HepG2 (cell line): ENCODE measurements around the gene FETUB. TPM values are rescaled to one million over a fixed set of nuclear protein-coding genes. Genes with fewer than 3 reads are reported as not detected.

Source experiments
- HNRNPK ChIP-seq: fragments of 200-400 bp; formaldehyde crosslinking; IDR thresholded peaks from 2 replicates; pipeline ENCODE4 v1.6.1; 2018; ENCODE audit warnings: low read length, low read depth, moderate library complexity, mild to moderate bottlenecking; ENCODE audit not compliant: poor library complexity, severe bottlenecking
- NAIF1 ChIP-seq: sonication (generic); formaldehyde crosslinking; IDR thresholded peaks from 2 replicates; pipeline ENCODE4 v1.5.0; 2020; ENCODE audit warnings: mild to moderate bottlenecking, missing genetic modification reagents, borderline replicate concordance
- PAX8 ChIP-seq: sonication (generic); formaldehyde crosslinking; IDR thresholded peaks from 2 replicates; pipeline ENCODE4 v1.8.0; 2022; ENCODE audit warnings: mild to moderate bottlenecking, missing genetic modification reagents, borderline replicate concordance
- RBFOX2 ChIP-seq: fragments of 200-400 bp; formaldehyde crosslinking; IDR thresholded peaks from 2 replicates; pipeline ENCODE4 v1.6.1; 2017; ENCODE audit warnings: low read depth, mild to moderate bottlenecking, low read length
- STAT5B ChIP-seq: sonication (generic); formaldehyde crosslinking; IDR thresholded peaks from 2 replicates; pipeline ENCODE4 v1.4.0; 2020; ENCODE audit warnings: missing genetic modification reagents
- TCF12 ChIP-seq, 2 experiments: fragments of 450-650 bp in 1 of 2; sonication (generic) in 1 of 2; formaldehyde crosslinking in 1 of 2; IDR thresholded peaks; 2 replicates each; pipeline versions ENCODE4 v1.6.1 to v1.8.0; 2017 to 2022; ENCODE audit warnings: antibody characterized with exemption in 1 of 2, mild to moderate bottlenecking in 1 of 2, missing genetic modification reagents in 1 of 2, moderate library complexity in 1 of 2
- polyA plus RNA-seq, 8 experiments: library from polyadenylated mRNA; depleted of rRNA in 3 of 8; stranded (reverse) in 7 of 8; unstranded in 1 of 8; fragments of >200 nt; fragmentation: Illumina TruSeq in 4 of 8; extraction: Trizol in 4 of 8; gene quantifications; 2 replicates each; pipeline versions ENCODE4 v1.2.1 to v1.2.3, GENCODE V29; 2011 to 2016; ENCODE audit warnings: low read depth in 4 of 8, missing spikeins in 1 of 8, mixed read lengths in 1 of 8; ENCODE audit not compliant: insufficient read depth in 1 of 8
- total RNA-seq, 5 experiments: library from RNA; depleted of rRNA; stranded (reverse); fragments of >200 nt; fragmentation: Illumina TruSeq; extraction: Trizol; gene quantifications; 2 replicates each; pipeline ENCODE4 v1.2.3, GENCODE V29; 2016; ENCODE audit warnings: low read depth in 1 of 5
- TF ChIP-seq, protein P1 (sequence below): IDR thresholded peaks from 2 replicates; pipeline ENCODE4 v1.6.1; 2016; ENCODE audit warnings: control low read depth
- TF ChIP-seq, protein P2 (sequence below): sonication (generic); formaldehyde crosslinking; IDR thresholded peaks from 2 replicates; pipeline ENCODE4 v1.4.0; 2020; ENCODE audit warnings: missing genetic modification reagents, mild to moderate bottlenecking, borderline replicate concordance
- TF ChIP-seq, protein P3 (sequence below): sonication (generic); formaldehyde crosslinking; IDR thresholded peaks from 2 replicates; pipeline ENCODE4 v1.4.0; 2020; ENCODE audit warnings: mild to moderate bottlenecking, missing genetic modification reagents, borderline replicate concordance
- TF ChIP-seq, protein P4 (sequence below): sonication (generic); formaldehyde crosslinking; IDR thresholded peaks from 2 replicates; pipeline ENCODE4 v1.5.1; 2020; ENCODE audit warnings: missing genetic modification reagents, mild to moderate bottlenecking, borderline replicate concordance
- TF ChIP-seq, protein P5 (sequence below): sonication (generic); formaldehyde crosslinking; IDR thresholded peaks from 2 replicates; pipeline ENCODE4 v1.5.1; 2020; ENCODE audit warnings: missing genetic modification reagents, mild to moderate bottlenecking, borderline replicate concordance
- TF ChIP-seq, protein P6 (sequence below): sonication (generic); formaldehyde crosslinking; conservative IDR thresholded peaks from 2 replicates; pipeline ENCODE4 v1.4.0; 2020; ENCODE audit warnings: mild to moderate bottlenecking, missing genetic modification reagents, moderate library complexity

FETUB gene
- total and polyA plus RNA-seq, 2 of the 13 experiments (the other 11 are each of a cell fraction or from before 2014, with no cell fraction given) = 2.1 to 4.4 TPM

DNA sequence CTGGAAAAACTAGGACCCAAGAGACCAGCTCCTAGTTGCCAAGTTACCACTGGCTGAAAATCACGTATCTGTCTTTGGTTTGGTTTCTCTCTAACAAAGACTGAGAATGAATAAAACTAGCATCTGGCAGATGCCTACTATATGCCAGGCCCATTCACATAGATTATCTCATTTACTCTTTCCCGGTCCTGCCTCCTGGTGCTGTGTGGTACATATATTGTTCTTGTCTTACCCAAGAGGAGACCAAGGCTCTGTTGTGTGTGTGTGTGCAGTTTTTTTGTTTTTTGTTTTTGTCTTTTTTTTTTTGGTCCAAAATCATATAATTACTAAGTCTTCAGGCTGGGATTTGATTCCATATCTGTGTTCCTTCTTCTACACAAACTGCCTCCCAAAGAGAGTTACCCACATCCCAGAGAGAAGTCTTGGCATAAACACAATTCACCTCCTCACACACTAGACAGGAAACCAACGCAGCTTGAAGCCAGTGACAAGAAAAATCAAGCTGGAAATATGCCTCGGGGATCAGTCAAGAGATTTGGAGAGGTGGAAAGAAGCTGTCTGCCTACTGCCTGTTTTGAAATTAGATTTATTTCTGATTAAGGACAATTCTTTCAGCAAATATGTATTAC, 26.4 kb upstream of the FETUB start (continued):
- TF ChIP-seq, protein P1, sequence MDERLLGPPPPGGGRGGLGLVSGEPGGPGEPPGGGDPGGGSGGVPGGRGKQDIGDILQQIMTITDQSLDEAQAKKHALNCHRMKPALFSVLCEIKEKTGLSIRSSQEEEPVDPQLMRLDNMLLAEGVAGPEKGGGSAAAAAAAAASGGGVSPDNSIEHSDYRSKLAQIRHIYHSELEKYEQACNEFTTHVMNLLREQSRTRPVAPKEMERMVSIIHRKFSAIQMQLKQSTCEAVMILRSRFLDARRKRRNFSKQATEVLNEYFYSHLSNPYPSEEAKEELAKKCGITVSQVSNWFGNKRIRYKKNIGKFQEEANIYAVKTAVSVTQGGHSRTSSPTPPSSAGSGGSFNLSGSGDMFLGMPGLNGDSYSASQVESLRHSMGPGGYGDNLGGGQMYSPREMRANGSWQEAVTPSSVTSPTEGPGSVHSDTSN = no peak
- TF ChIP-seq, protein P2, sequence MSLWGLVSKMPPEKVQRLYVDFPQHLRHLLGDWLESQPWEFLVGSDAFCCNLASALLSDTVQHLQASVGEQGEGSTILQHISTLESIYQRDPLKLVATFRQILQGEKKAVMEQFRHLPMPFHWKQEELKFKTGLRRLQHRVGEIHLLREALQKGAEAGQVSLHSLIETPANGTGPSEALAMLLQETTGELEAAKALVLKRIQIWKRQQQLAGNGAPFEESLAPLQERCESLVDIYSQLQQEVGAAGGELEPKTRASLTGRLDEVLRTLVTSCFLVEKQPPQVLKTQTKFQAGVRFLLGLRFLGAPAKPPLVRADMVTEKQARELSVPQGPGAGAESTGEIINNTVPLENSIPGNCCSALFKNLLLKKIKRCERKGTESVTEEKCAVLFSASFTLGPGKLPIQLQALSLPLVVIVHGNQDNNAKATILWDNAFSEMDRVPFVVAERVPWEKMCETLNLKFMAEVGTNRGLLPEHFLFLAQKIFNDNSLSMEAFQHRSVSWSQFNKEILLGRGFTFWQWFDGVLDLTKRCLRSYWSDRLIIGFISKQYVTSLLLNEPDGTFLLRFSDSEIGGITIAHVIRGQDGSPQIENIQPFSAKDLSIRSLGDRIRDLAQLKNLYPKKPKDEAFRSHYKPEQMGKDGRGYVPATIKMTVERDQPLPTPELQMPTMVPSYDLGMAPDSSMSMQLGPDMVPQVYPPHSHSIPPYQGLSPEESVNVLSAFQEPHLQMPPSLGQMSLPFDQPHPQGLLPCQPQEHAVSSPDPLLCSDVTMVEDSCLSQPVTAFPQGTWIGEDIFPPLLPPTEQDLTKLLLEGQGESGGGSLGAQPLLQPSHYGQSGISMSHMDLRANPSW (CRISPR knock-in tag) = no peak
- no peak for TF ChIP-seq NAIF1
- TF ChIP-seq, protein P3, sequence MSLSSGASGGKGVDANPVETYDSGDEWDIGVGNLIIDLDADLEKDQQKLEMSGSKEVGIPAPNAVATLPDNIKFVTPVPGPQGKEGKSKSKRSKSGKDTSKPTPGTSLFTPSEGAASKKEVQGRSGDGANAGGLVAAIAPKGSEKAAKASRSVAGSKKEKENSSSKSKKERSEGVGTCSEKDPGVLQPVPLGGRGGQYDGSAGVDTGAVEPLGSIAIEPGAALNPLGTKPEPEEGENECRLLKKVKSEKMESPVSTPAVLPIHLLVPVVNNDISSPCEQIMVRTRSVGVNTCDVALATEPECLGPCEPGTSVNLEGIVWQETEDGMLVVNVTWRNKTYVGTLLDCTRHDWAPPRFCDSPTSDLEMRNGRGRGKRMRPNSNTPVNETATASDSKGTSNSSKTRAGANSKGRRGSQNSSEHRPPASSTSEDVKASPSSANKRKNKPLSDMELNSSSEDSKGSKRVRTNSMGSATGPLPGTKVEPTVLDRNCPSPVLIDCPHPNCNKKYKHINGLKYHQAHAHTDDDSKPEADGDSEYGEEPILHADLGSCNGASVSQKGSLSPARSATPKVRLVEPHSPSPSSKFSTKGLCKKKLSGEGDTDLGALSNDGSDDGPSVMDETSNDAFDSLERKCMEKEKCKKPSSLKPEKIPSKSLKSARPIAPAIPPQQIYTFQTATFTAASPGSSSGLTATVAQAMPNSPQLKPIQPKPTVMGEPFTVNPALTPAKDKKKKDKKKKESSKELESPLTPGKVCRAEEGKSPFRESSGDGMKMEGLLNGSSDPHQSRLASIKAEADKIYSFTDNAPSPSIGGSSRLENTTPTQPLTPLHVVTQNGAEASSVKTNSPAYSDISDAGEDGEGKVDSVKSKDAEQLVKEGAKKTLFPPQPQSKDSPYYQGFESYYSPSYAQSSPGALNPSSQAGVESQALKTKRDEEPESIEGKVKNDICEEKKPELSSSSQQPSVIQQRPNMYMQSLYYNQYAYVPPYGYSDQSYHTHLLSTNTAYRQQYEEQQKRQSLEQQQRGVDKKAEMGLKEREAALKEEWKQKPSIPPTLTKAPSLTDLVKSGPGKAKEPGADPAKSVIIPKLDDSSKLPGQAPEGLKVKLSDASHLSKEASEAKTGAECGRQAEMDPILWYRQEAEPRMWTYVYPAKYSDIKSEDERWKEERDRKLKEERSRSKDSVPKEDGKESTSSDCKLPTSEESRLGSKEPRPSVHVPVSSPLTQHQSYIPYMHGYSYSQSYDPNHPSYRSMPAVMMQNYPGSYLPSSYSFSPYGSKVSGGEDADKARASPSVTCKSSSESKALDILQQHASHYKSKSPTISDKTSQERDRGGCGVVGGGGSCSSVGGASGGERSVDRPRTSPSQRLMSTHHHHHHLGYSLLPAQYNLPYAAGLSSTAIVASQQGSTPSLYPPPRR (CRISPR knock-in tag) = no peak
- TF ChIP-seq, protein P4, sequence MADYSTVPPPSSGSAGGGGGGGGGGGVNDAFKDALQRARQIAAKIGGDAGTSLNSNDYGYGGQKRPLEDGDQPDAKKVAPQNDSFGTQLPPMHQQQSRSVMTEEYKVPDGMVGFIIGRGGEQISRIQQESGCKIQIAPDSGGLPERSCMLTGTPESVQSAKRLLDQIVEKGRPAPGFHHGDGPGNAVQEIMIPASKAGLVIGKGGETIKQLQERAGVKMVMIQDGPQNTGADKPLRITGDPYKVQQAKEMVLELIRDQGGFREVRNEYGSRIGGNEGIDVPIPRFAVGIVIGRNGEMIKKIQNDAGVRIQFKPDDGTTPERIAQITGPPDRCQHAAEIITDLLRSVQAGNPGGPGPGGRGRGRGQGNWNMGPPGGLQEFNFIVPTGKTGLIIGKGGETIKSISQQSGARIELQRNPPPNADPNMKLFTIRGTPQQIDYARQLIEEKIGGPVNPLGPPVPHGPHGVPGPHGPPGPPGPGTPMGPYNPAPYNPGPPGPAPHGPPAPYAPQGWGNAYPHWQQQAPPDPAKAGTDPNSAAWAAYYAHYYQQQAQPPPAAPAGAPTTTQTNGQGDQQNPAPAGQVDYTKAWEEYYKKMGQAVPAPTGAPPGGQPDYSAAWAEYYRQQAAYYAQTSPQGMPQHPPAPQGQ = no peak
- TF ChIP-seq PAX8 = no peak
- TF ChIP-seq, protein P5, sequence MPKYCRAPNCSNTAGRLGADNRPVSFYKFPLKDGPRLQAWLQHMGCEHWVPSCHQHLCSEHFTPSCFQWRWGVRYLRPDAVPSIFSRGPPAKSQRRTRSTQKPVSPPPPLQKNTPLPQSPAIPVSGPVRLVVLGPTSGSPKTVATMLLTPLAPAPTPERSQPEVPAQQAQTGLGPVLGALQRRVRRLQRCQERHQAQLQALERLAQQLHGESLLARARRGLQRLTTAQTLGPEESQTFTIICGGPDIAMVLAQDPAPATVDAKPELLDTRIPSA (CRISPR knock-in tag) = no peak
- TF ChIP-seq TCF12 (IDR thresholded peaks at IDR 0.05) = no peak
- TF ChIP-seq TCF12 (CRISPR knock-in tag; IDR thresholded peaks at IDR 0.05) = no peak
- TF ChIP-seq, protein P6, sequence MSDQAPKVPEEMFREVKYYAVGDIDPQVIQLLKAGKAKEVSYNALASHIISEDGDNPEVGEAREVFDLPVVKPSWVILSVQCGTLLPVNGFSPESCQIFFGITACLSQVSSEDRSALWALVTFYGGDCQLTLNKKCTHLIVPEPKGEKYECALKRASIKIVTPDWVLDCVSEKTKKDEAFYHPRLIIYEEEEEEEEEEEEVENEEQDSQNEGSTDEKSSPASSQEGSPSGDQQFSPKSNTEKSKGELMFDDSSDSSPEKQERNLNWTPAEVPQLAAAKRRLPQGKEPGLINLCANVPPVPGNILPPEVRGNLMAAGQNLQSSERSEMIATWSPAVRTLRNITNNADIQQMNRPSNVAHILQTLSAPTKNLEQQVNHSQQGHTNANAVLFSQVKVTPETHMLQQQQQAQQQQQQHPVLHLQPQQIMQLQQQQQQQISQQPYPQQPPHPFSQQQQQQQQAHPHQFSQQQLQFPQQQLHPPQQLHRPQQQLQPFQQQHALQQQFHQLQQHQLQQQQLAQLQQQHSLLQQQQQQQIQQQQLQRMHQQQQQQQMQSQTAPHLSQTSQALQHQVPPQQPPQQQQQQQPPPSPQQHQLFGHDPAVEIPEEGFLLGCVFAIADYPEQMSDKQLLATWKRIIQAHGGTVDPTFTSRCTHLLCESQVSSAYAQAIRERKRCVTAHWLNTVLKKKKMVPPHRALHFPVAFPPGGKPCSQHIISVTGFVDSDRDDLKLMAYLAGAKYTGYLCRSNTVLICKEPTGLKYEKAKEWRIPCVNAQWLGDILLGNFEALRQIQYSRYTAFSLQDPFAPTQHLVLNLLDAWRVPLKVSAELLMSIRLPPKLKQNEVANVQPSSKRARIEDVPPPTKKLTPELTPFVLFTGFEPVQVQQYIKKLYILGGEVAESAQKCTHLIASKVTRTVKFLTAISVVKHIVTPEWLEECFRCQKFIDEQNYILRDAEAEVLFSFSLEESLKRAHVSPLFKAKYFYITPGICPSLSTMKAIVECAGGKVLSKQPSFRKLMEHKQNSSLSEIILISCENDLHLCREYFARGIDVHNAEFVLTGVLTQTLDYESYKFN (CRISPR knock-in tag) = no peak
- no peak for TF ChIP-seq STAT5B
- TF ChIP-seq RBFOX2 = peak; percentile 93
- TF ChIP-seq HNRNPK = peak; percentile 44
